Measurements from ENCODE around the gene PCNP. TPM values are rescaled to one million over a fixed set of nuclear protein-coding genes. Genes with fewer than 3 reads are reported as not detected.
"Not testable (repeated sequence)": the region's sequence is repeated elsewhere in the genome, so short reads cannot be mapped to it uniquely, and the experiment has no call there.

The PCNP gene
- total RNA-seq, 1 donor from 2014 or later, result 163 TPM

DNA sequence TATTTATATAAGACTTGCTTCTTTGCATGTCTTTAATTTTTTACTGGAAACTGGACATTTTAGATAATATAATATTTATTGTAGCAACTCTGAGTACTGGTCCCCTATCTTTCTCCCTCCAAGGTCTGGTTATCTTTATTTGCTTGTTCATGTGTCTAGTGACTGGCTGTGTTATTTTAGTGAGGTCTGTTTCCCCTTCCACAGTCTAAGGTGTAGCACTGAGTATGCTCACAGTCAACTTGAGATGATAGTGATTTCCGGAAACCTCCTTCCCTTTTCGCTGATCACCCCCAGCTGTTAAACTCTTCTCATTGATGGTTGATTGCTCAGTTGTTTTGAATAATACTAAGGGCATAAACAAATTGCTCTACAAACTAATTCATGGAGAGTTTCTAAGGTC, 37.0 kb downstream of the PCNP start:
- H3K9me3 Mint-ChIP-seq, result no peaks in the 10 kb centered on the region
- DNase-seq (ENCODE audit: extremely low spot score, unreplicated experiment), result no peak
- no peaks in the 10 kb centered on the region for H3K27me3 Mint-ChIP-seq
- H3K4me3 Mint-ChIP-seq, result no peak overlapping the region
- H3K27ac Mint-ChIP-seq, result no peak overlapping the region
- no peaks in the 10 kb centered on the region for H3K36me3 Mint-ChIP-seq
- TF ChIP-seq, protein P1, sequence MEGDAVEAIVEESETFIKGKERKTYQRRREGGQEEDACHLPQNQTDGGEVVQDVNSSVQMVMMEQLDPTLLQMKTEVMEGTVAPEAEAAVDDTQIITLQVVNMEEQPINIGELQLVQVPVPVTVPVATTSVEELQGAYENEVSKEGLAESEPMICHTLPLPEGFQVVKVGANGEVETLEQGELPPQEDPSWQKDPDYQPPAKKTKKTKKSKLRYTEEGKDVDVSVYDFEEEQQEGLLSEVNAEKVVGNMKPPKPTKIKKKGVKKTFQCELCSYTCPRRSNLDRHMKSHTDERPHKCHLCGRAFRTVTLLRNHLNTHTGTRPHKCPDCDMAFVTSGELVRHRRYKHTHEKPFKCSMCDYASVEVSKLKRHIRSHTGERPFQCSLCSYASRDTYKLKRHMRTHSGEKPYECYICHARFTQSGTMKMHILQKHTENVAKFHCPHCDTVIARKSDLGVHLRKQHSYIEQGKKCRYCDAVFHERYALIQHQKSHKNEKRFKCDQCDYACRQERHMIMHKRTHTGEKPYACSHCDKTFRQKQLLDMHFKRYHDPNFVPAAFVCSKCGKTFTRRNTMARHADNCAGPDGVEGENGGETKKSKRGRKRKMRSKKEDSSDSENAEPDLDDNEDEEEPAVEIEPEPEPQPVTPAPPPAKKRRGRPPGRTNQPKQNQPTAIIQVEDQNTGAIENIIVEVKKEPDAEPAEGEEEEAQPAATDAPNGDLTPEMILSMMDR (conservative IDR thresholded peaks at IDR 0.05), result no peak
- H3K4me1 Mint-ChIP-seq (ENCODE audit: unreplicated experiment), result no peaks in the 10 kb centered on the region

DNA sequence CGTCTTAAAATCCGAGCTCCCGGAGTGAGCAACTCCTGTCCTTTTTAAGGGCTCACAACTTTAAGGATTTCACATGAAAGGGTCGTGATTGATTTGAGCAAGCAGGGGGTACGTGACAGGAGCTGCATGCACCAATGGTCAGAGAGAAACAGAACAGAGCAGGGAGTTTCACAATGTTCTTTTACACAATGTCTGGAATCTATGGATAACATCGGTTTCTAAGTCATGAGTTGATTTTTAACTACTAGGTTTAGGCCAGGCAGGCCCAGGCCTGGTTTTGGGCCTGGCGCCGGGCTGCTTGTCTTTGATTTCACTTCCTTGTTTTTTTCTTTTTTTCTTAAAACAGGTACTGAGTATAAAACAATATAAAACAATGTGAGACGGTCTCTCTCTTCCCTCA, 39.0 kb downstream of the PCNP start:
- H3K9me3 Mint-ChIP-seq; H3K36me3 Mint-ChIP-seq; H3K27me3 Mint-ChIP-seq; H3K4me1 Mint-ChIP-seq (ENCODE audit: unreplicated experiment); DNase-seq (ENCODE audit: extremely low spot score, unreplicated experiment); H3K4me3 Mint-ChIP-seq: not testable (repeated sequence)
- peak overlapping the region; percentile 21 for H3K27ac Mint-ChIP-seq

DNA sequence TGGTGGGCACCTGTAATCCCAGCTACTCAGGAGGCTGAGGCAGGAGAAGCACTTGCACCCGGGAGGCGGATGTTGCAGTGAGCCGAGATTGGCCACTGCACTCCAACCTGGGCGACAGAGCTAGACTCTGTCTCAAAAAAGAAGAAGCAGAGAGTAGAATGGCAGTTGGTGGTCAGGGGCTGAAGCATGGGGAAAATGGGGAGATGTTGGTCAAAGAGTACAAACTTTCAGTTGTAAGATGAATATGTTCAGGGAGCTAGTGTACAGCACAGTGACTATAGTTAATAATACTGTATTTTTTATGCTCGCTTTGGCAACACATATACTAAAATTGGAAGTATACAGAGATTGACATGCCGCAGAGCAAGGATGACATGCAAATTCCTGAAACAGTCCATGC, 41.5 kb downstream of the PCNP start:
- no peak overlapping the region for H3K27ac Mint-ChIP-seq
- no peak overlapping the region for H3K4me3 Mint-ChIP-seq
- H3K9me3 Mint-ChIP-seq, result no peaks in the 10 kb centered on the region
- H3K27me3 Mint-ChIP-seq, result no peaks in the 10 kb centered on the region
- TF ChIP-seq, protein P1 (conservative IDR thresholded peaks at IDR 0.05), result no peak
- no peak for DNase-seq (ENCODE audit: extremely low spot score, unreplicated experiment)
- no peaks in the 10 kb centered on the region for H3K36me3 Mint-ChIP-seq
- no peaks in the 10 kb centered on the region for H3K4me1 Mint-ChIP-seq (ENCODE audit: unreplicated experiment)

DNA sequence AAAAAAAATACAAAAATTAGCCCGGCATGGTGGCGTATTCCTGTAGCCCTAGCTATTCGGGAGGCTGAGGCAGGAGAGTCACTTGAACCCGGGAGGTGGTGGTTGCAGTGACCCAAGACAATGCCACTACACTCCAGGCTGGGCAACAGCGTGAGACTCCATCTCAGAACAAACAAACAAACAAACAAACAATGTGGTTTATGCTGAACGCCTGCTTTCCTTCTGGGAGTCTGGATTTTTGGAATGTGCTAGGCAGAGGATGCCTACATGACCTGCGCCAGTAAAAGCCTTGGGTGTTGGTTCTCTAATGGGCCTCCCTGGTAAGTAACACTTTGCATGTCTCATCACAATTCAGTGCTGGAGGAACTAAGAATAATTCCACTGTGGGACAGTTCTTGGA, 43.5 kb downstream of the PCNP start:
- TF ChIP-seq, protein P1 (conservative IDR thresholded peaks at IDR 0.05), result no peak
- Mint-ChIP-seq H3K4me3 (no peak overlapping the region), H3K27me3 (no peaks in the 10 kb centered on the region), H3K36me3 (no peaks in the 10 kb centered on the region), H3K27ac (no peak overlapping the region), H3K4me1 (ENCODE audit: unreplicated experiment) (no peaks in the 10 kb centered on the region), H3K9me3 (no peaks in the 10 kb centered on the region)
- DNase-seq (ENCODE audit: extremely low spot score, unreplicated experiment), result no peak

DNA sequence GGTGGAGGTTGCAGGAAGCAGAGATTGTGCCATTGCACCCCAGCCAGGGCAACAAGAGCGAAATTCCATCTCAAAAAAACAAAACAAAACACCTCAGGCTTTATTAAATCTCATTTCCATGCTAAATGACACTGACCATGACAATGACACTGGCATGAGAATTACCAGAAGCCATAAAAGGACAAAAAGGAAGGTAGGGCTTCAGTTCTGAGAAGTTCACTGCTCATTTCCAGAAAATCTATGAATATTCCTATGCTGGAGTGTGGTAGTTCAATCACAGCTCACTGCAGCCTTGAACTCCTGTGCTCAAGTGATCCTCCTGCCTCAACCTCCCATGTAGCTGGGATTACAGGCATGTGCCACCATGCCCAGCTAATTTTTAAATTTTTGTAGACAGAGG, 44.7 kb downstream of the PCNP start:
- Mint-ChIP-seq H3K4me1 (ENCODE audit: unreplicated experiment) (no peaks in the 10 kb centered on the region), H3K9me3 (no peaks in the 10 kb centered on the region), H3K27me3 (no peaks in the 10 kb centered on the region), H3K4me3 (no peak overlapping the region), H3K36me3 (no peaks in the 10 kb centered on the region), H3K27ac (no peak overlapping the region)
- TF ChIP-seq, protein P1 (conservative IDR thresholded peaks at IDR 0.05), result no peak
- DNase-seq (ENCODE audit: extremely low spot score, unreplicated experiment), result no peak

DNA sequence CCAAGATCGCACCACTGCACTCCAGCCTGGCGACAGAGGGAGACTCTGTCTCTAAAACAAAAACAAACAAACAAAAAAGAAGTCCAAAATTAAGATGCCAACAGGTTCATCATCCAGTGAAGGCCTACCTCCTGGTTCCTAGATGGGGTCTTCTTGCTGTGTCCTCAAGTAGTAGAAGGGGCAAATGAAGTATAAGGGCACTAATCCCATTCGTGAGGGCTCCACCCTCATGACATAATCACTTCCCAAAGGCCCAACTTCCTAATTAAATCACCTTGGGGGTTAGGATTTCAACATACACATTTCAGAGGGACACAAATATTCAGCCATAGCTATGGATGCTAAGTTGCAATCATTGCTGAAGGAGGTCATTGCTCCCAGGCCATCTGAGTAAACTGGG, 45.8 kb downstream of the PCNP start:
- Mint-ChIP-seq H3K27me3 (no peaks in the 10 kb centered on the region), H3K4me3 (no peak overlapping the region), H3K4me1 (ENCODE audit: unreplicated experiment) (no peaks in the 10 kb centered on the region), H3K27ac (no peak overlapping the region), H3K9me3 (no peaks in the 10 kb centered on the region), H3K36me3 (no peaks in the 10 kb centered on the region)
- TF ChIP-seq, protein P1 (conservative IDR thresholded peaks at IDR 0.05), result no peak
- DNase-seq (ENCODE audit: extremely low spot score, unreplicated experiment), result no peak

All from type B pancreatic cell (in vitro differentiated cells).